Stimulated activated naive CD8-positive, alpha-beta T cell treated with anti-CD3 and anti-CD28 coated beads, Interleukin-15, Interleukin-2, amounts not matched to agents 100 U/mL and 50 U/mL, for 24 hours (primary cell): ENCODE data around the gene ZSCAN9.

Experiments used
- ATAC-seq: fragments of 150-1000 bp; cut with Tn5 transposase; one replicate; pipeline ENCODE4 v1.10.0; 2021
- DNase-seq: peaks from one replicate; pipeline ENCODE4 v3.0.0; 2021

ZSCAN9 gene

GRCh38 chr6:28220257-28221133 lies 4.6 kb upstream of the ZSCAN9 start:
- ATAC-seq (no peak), DNase-seq (no peak)

- no peak for DNase-seq
- no peak for ATAC-seq
These were observed 682 bp upstream of the ZSCAN9 start for GRCh38 chr6:28224131-28225055.

GRCh38 chr6:28226460-28226859 lies 1.4 kb downstream of the ZSCAN9 start:
- ATAC-seq: no peak
- DNase-seq: no peak

GRCh38 chr6:28232785-28233184 lies 7.7 kb downstream of the ZSCAN9 start:
- ATAC-seq: no peak
- DNase-seq: no peak

GRCh38 chr6:28235912-28236452 lies 10.9 kb downstream of the ZSCAN9 start:
- ATAC-seq: no peak
- DNase-seq: no peak

- ATAC-seq: no peak
These were observed 14.6 kb downstream of the ZSCAN9 start for GRCh38 chr6:28239636-28240035.

GRCh38 chr6:28240471-28240870 lies 15.4 kb downstream of the ZSCAN9 start:
- DNase-seq: no peak
- ATAC-seq: no peak

More at GRCh38 chr6:28239636-28240035, 14.6 kb downstream of the ZSCAN9 start:
- DNase-seq: no peak

GRCh38 chr6:28243946-28244345 lies 18.9 kb downstream of the ZSCAN9 start:
- no peak for DNase-seq
- no peak for ATAC-seq

GRCh38 chr6:28245206-28245941 lies 20.3 kb downstream of the ZSCAN9 start:
- no peak for ATAC-seq
- DNase-seq: no peak

- ATAC-seq (no peak), DNase-seq (no peak)
These were observed 23.8 kb downstream of the ZSCAN9 start for GRCh38 chr6:28248916-28249315.

GRCh38 chr6:28250747-28251146 lies 25.7 kb downstream of the ZSCAN9 start:
- DNase-seq (no peak), ATAC-seq (no peak)

- ATAC-seq (peak; percentile 68), DNase-seq (peak; percentile 45)
These were observed 26.6 kb downstream of the ZSCAN9 start for GRCh38 chr6:28251661-28252008.

- peak; percentile 85 for ATAC-seq
- DNase-seq: peak; percentile 85
These were observed 27.2 kb downstream of the ZSCAN9 start, which contains the start of gene ZKSCAN4 for GRCh38 chr6:28252009-28252975. ZKSCAN4 (minus strand) TSS chr6:28252269; CDS start chr6:28251980, 289 bp downstream.

- ATAC-seq (peak; percentile 45), DNase-seq (peak; percentile 11)
These were observed 29.0 kb downstream of the ZSCAN9 start for GRCh38 chr6:28254121-28254519.

GRCh38 chr6:28257042-28257441 lies 32.0 kb downstream of the ZSCAN9 start:
- ATAC-seq (no peak), DNase-seq (no peak)

- no peak for ATAC-seq
- DNase-seq: peak; percentile 68
These were observed 34.1 kb downstream of the ZSCAN9 start, which contains the start of gene NKAPL for GRCh38 chr6:28258877-28259777. NKAPL (plus strand) TSS chr6:28259297; CDS start chr6:28259372, 75 bp downstream.

- DNase-seq: no peak
- no peak for ATAC-seq
These were observed 38.8 kb downstream of the ZSCAN9 start for GRCh38 chr6:28263922-28264321.

- ATAC-seq: no peak
- no peak for DNase-seq
These were observed 39.8 kb downstream of the ZSCAN9 start for GRCh38 chr6:28264834-28265401.

GRCh38 chr6:28266563-28266961 lies 41.5 kb downstream of the ZSCAN9 start:
- no peak for ATAC-seq

More at GRCh38 chr6:28266563-28266961, 41.5 kb downstream of the ZSCAN9 start:
- no peak for DNase-seq
